Panc1 (cell line): ENCODE data around the gene CHSY1. TPM values are rescaled to one million over a fixed set of nuclear protein-coding genes. Genes with fewer than 3 reads are reported as not detected.

ENCODE experiments used
- ATAC-seq: fragments of 200-7000 bp; cut with Tn5 transposase; 2 replicates; pipeline ENCODE4 v1.9.1; 2020; ENCODE audit warnings: mild to moderate bottlenecking, moderate library complexity
- BruUV-seq: library from RNA; stranded (reverse); fragments of 400-500 nt; replicated peaks from 2 replicates; lab custom pipeline; 2021; lab: Mats Ljungman, UMichigan
- CTCF ChIA-PET: fragments of 300-600 bp; sonication (Branson Sonifier 250); formaldehyde crosslinking; loops from one replicate; lab custom pipeline; 2022; ENCODE audit warnings: antibody characterized with exemption; lab: Charles Lee
- POLR2A ChIA-PET: fragments of 300-600 bp; sonication (Branson Sonifier 250); formaldehyde crosslinking; loops from one replicate; lab custom pipeline; 2022; ENCODE audit warnings: antibody characterized with exemption; lab: Charles Lee
- DNase-seq: peaks from one replicate; pipeline ENCODE4 v3.0.0-alpha.2; 2010; ENCODE audit warnings: low read depth, low spot score
- H3K27ac ChIP-seq: 2 replicates; pipeline ENCODE4 v1.5.1; 2011; ENCODE audit warnings: mild to moderate bottlenecking, low read length, inconsistent platforms
- H3K27me3 ChIP-seq: fragments of 200-500 bp; sonication (Bioruptor generic); 2 replicates; pipeline ENCODE4 v1.6.0; 2014; ENCODE audit warnings: low read length, inconsistent platforms; ENCODE audit not compliant: control insufficient read depth, insufficient read depth
- H3K36me3 ChIP-seq: fragments of 200-500 bp; sonication (Bioruptor generic); 2 replicates; pipeline ENCODE4 v1.5.1; 2014; ENCODE audit warnings: inconsistent platforms, mild to moderate bottlenecking, low read length, moderate library complexity; ENCODE audit not compliant: control insufficient read depth, insufficient read depth
- H3K4me1 ChIP-seq: 2 replicates; pipeline ENCODE4 v1.5.1; 2011; ENCODE audit warnings: inconsistent platforms, mild to moderate bottlenecking, low read length, moderate library complexity; ENCODE audit not compliant: control insufficient read depth, insufficient read depth
- H3K4me3 ChIP-seq, 2 experiments: 2 replicates each; pipeline ENCODE4 v1.5.1; 2011 to 2012; ENCODE audit warnings: low read depth in 2 of 2, low read length in 2 of 2, mild to moderate bottlenecking in 2 of 2, inconsistent platforms in 1 of 2, moderate library complexity in 1 of 2
- H3K9me3 ChIP-seq: fragments of 200-500 bp; sonication (Bioruptor generic); 2 replicates; pipeline ENCODE4 v1.5.1; 2014; ENCODE audit warnings: low read depth, mild to moderate bottlenecking, inconsistent platforms, low read length, moderate library complexity; ENCODE audit not compliant: control insufficient read depth, insufficient read depth
- POLR2AphosphoS5 ChIP-seq: IDR thresholded peaks from 2 replicates; pipeline ENCODE4 v1.6.1; 2012; ENCODE audit warnings: mild to moderate bottlenecking, low read depth, low read length, moderate library complexity
- SIN3A ChIP-seq: IDR thresholded peaks from 2 replicates; pipeline ENCODE4 v1.6.1; 2012; ENCODE audit warnings: low read depth, mild to moderate bottlenecking, low read length, moderate library complexity, borderline replicate concordance; ENCODE audit not compliant: insufficient read depth
- TCF7L2 ChIP-seq: IDR thresholded peaks from 2 replicates; pipeline ENCODE4 v1.6.1; 2011; ENCODE audit warnings: mild to moderate bottlenecking, low read depth, low read length, inconsistent platforms
- in situ Hi-C: cut with HindIII; loops from 2 replicates; pipeline ENCODE4 v1.10.0; 2016; ENCODE audit warnings: low sequenced_read_pairs, low pct_unique_long_range_greater_than_20kb
- intact Hi-C: fragments of 100-400 bp; cut with micrococcal nuclease; formaldehyde crosslinking; loops from one replicate; pipeline ENCODE4 v1.10.0; 2022; ENCODE audit not compliant: unreplicated experiment
- total RNA-seq: library from RNA; stranded (reverse); gene quantifications from one replicate; pipeline ENCODE4 v1.2.1, GENCODE V29; 2021; ENCODE audit not compliant: unreplicated experiment
- TF ChIP-seq, protein P1 (sequence below), 2 experiments: IDR thresholded peaks; 2 replicates each; pipeline ENCODE4 v1.6.1; 2011 to 2012; ENCODE audit warnings: low read depth in 2 of 2, control low read depth in 1 of 2, low read length in 1 of 2, mild to moderate bottlenecking in 1 of 2, moderate library complexity in 1 of 2; ENCODE audit not compliant: insufficient read depth in 1 of 2
- TF ChIP-seq, protein P2 (sequence below): fragments of 450-650 bp; IDR thresholded peaks from 2 replicates; pipeline ENCODE4 v1.5.1; 2017; ENCODE audit warnings: mild to moderate bottlenecking

CHSY1 gene
- total RNA-seq, 1 experiment from 2014 or later, result 50.8 TPM

DNA sequence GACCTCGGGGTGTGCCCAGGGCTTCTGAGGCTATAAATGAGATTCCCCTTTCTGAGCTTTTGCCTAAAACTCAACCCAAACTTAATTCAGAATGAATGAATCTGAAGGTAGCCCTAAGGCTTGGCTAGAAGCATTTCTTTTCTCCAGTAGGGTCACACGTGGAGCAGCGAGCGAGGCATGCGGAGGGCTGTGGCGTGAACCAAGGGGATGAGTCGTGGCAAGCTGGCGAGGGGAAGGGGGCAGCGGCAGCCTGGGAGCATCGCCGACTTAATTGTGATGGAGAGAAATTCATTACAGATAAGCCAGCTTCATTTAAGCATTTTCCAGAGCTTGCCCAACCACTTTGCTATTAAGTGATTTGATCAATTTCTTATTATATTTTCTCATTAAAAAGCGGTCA, 79.9 kb downstream of the CHSY1 start:
- Histone ChIP-seq H3K27ac (0 out of 2 replicates have a peak overlapping the region, but pooled peaks have one; percentile 2), H3K4me1 (peaks cover 46% of the 10 kb centered on the region), H3K4me3 (no peak overlapping the region), H3K27me3 (no peaks in the 10 kb centered on the region), H3K9me3 (no peaks in the 10 kb centered on the region), H3K36me3 (peaks cover 3% of the 10 kb centered on the region; the same call in 1 of the 2 replicates)
- POLR2A ChIA-PET, result no interaction called here
- no peak for ATAC-seq
- CTCF ChIA-PET, result interaction anchor here (0.5 kb wide), 1 partner anchor 57 kb away, joined by 3 read pairs; no protein-coding TSS in a partner anchor
- BruUV-seq, result no TSS peak
- TF ChIP-seq, protein P1, sequence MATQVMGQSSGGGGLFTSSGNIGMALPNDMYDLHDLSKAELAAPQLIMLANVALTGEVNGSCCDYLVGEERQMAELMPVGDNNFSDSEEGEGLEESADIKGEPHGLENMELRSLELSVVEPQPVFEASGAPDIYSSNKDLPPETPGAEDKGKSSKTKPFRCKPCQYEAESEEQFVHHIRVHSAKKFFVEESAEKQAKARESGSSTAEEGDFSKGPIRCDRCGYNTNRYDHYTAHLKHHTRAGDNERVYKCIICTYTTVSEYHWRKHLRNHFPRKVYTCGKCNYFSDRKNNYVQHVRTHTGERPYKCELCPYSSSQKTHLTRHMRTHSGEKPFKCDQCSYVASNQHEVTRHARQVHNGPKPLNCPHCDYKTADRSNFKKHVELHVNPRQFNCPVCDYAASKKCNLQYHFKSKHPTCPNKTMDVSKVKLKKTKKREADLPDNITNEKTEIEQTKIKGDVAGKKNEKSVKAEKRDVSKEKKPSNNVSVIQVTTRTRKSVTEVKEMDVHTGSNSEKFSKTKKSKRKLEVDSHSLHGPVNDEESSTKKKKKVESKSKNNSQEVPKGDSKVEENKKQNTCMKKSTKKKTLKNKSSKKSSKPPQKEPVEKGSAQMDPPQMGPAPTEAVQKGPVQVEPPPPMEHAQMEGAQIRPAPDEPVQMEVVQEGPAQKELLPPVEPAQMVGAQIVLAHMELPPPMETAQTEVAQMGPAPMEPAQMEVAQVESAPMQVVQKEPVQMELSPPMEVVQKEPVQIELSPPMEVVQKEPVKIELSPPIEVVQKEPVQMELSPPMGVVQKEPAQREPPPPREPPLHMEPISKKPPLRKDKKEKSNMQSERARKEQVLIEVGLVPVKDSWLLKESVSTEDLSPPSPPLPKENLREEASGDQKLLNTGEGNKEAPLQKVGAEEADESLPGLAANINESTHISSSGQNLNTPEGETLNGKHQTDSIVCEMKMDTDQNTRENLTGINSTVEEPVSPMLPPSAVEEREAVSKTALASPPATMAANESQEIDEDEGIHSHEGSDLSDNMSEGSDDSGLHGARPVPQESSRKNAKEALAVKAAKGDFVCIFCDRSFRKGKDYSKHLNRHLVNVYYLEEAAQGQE (IDR thresholded peaks at IDR 0.05; ENCODE audit: insufficient read depth in 1 of 2, low read depth in 2 of 2, low read length in 1 of 2), result no peak
- no peak for TF ChIP-seq TCF7L2
- TF ChIP-seq, protein P2, sequence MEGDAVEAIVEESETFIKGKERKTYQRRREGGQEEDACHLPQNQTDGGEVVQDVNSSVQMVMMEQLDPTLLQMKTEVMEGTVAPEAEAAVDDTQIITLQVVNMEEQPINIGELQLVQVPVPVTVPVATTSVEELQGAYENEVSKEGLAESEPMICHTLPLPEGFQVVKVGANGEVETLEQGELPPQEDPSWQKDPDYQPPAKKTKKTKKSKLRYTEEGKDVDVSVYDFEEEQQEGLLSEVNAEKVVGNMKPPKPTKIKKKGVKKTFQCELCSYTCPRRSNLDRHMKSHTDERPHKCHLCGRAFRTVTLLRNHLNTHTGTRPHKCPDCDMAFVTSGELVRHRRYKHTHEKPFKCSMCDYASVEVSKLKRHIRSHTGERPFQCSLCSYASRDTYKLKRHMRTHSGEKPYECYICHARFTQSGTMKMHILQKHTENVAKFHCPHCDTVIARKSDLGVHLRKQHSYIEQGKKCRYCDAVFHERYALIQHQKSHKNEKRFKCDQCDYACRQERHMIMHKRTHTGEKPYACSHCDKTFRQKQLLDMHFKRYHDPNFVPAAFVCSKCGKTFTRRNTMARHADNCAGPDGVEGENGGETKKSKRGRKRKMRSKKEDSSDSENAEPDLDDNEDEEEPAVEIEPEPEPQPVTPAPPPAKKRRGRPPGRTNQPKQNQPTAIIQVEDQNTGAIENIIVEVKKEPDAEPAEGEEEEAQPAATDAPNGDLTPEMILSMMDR, result no peak
- TF ChIP-seq SIN3A, result no peak
- no peak for TF ChIP-seq POLR2AphosphoS5
- in situ Hi-C loops (no loop called here), intact Hi-C loops (no loop called here)
- DNase-seq, result no peak

DNA sequence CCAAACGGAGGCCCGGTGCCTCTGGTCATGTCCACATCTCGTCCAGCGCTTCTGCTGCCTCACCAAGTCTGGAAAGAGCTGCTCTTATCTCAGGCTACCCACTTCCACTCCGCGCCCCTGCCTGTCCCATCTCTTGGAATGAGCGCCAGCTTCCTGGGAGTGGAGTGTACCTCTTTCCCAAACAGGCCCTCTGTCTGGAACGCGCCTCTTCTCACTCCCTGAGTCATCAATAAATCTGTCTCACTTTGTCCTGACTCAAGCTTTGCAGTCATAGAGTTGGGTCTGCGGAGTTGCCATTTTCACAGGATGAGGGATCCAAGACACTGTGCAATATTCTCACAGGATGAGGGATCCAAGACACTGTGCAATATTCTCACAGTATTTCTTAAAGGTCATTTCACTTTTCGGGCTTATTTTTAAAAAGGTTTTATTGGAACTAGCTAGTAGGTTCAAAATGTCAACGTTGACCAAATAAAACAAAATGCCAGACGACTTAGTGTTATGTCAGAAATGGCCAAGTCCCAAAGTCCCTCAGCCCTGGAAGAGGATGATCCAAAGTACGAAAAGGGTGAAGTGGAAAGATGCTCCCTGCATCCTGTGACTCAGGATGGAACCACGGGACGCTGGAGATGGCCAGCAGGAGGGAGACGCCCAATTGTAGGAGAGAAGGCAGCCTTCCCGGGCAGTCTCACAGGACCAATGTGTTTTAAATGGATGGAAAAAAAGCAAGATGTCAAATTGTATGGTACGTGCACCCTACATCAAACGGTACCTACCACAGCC, 81.1 kb downstream of the CHSY1 start:
- ATAC-seq (no peak), DNase-seq (no peak)
- Histone ChIP-seq H3K4me1 (peaks cover 46% of the 10 kb centered on the region), H3K36me3 (no peaks in the 10 kb centered on the region; the same call in 1 of the 2 replicates), H3K9me3 (peaks cover 10% of the 10 kb centered on the region; the same call in 1 of the 2 replicates), H3K27me3 (no peaks in the 10 kb centered on the region), H3K27ac (peak overlapping the region; percentile 64), H3K4me3 (no peak overlapping the region)
- TF ChIP-seq, protein P1 (IDR thresholded peaks at IDR 0.05; ENCODE audit: insufficient read depth in 1 of 2, low read depth in 2 of 2, low read length in 1 of 2), result no peak
- TF ChIP-seq POLR2AphosphoS5 (no peak), SIN3A (no peak), TCF7L2 (no peak)
- TF ChIP-seq, protein P2, result no peak
- ChIA-PET POLR2A (no interaction called here), CTCF (no interaction called here)
- in situ Hi-C loops (no loop called here), intact Hi-C loops (no loop called here)
- no TSS peak for BruUV-seq
